ENCODE data around the gene ASGR2. TPM values are rescaled to one million over a fixed set of nuclear protein-coding genes. Genes with fewer than 3 reads are reported as not detected.

The ASGR2 gene
- total RNA-seq, 1 donor from 2014 or later: not detected

- H3K27me3 ChIP-seq (ENCODE audit: control insufficient read depth, insufficient read depth, low read length): peaks cover 2% of the 10 kb centered on the region
- TF ChIP-seq CTCF (IDR thresholded peaks at IDR 0.05; ENCODE audit: insufficient read depth, low read length, poor library complexity, severe bottlenecking): no peak
- no peak for DNase-seq (ENCODE audit: low read depth)
- no peaks in the 10 kb centered on the region for H3K36me3 ChIP-seq (ENCODE audit: control insufficient read depth, insufficient read depth, low read length)
- no peak overlapping the region for H3K4me3 ChIP-seq (ENCODE audit: low read depth, low read length)
Observed at GRCh38 chr17:7084088-7084487, 30.5 kb downstream of the ASGR2 start.

DNA sequence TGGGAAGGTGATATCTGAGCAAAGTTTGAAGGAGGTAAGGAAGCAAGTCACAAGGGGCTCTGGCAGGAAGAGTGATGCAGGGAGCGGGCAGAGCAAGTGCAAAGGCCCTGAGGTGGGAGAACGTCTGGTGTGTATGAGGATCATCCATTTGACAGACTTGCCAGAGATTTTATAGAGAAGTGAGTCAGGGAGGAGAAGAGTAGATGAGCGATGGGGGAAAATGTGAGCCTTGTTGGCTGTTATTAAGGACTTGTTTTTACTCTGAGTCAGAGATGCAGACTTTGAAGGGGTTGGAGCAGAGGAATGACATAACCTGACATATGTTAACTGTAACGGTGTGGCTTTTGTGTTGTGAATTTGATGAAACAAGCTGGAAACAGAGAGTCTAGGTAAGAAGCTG is 31.0 kb downstream of the ASGR2 start:
- Histone ChIP-seq H3K36me3 (ENCODE audit: control insufficient read depth, insufficient read depth, low read length) (no peaks in the 10 kb centered on the region), H3K4me3 (ENCODE audit: low read depth, low read length) (no peak overlapping the region), H3K27me3 (ENCODE audit: control insufficient read depth, insufficient read depth, low read length) (peaks cover 2% of the 10 kb centered on the region)
- DNase-seq (ENCODE audit: low read depth): no peak
- no peak for TF ChIP-seq CTCF (IDR thresholded peaks at IDR 0.05; ENCODE audit: insufficient read depth, low read length, poor library complexity, severe bottlenecking)

DNA sequence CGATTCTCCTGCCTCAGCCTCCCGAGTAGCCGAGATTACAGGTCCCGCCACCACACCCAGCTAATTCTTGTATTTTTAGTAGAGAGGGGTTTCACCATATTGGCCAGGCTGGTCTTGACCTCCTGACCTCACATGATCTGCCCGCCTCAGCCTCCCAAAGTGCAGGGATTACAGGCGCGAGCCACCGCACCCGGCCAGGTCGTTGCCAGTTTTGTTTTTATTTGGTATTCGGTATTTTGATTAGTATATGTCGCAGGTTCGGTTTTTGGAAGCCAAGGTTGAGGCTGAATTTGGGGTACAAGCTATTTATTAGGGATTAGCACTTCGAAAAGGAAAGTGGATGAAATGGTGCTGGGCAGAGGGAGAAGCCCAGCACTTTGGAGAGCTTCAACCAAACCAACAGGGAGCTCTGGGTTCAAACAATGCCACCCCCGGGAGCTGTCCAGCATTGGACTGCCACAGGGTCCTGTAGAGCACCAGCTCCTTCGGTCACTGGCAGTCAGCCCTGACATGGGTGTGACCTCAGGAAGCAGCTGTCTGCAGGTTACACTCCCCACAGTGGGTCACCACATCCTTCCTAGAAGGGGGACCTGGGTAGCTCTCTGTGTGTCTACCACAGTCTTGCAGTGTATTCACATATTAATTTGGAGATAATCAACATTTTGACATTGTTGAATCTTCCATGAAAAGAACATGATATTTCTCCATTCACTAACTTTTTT is 33.1 kb downstream of the ASGR2 start:
- H3K4me3 ChIP-seq (ENCODE audit: low read depth, low read length): no peak overlapping the region
- TF ChIP-seq CTCF (IDR thresholded peaks at IDR 0.05; ENCODE audit: insufficient read depth, low read length, poor library complexity, severe bottlenecking): no peak
- H3K36me3 ChIP-seq (ENCODE audit: control insufficient read depth, insufficient read depth, low read length): no peaks in the 10 kb centered on the region
- peaks cover 2% of the 10 kb centered on the region for H3K27me3 ChIP-seq (ENCODE audit: control insufficient read depth, insufficient read depth, low read length)
- DNase-seq (ENCODE audit: low read depth): no peak

DNA sequence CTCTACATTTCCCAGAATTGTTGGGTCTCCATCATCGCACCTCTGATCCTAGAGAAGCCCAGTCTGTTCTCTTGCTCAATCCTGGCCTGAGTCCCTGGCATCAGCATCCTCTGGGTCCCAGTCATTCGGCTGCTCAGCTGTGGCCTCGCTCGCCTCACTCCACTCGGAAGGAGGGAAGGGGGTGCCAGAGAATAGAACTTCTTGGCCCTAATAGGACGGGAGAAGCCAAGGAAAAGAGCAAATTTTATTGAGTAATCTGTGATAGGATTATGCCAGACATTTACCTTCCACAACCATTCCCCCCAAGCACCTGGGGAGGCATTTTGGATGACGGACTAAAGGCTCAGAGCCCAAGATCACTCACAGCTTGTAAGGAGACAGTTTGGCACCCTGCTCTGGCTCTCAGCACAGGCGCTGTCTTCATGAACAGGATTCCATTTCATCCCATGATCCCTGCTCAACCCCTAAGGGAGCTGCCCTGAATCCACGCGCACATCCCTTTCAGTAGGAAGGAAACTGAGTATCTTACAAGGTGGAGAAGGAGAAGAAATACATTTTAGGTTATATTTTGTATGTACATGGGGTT is 34.1 kb downstream of the ASGR2 start:
- DNase-seq (ENCODE audit: low read depth): no peak
- Histone ChIP-seq H3K27me3 (ENCODE audit: control insufficient read depth, insufficient read depth, low read length) (peaks cover 2% of the 10 kb centered on the region), H3K36me3 (ENCODE audit: control insufficient read depth, insufficient read depth, low read length) (no peaks in the 10 kb centered on the region), H3K4me3 (ENCODE audit: low read depth, low read length) (no peak overlapping the region)
- no peak for TF ChIP-seq CTCF (IDR thresholded peaks at IDR 0.05; ENCODE audit: insufficient read depth, low read length, poor library complexity, severe bottlenecking)

GRCh38 chr17:7079581-7080455 is 34.8 kb downstream of the ASGR2 start, which contains the start of gene CLEC10A:
Gene CLEC10A, minus strand, starts transcription at chr17:7080251. Its CDS starts 1,439 bp downstream, at chr17:7078812.
- Histone ChIP-seq H3K36me3 (ENCODE audit: control insufficient read depth, insufficient read depth, low read length) (no peaks in the 10 kb centered on the region), H3K4me3 (ENCODE audit: low read depth, low read length) (no peak within 1 kb of the TSS), H3K27me3 (ENCODE audit: control insufficient read depth, insufficient read depth, low read length) (peaks cover 2% of the 10 kb centered on the region)
- DNase-seq (ENCODE audit: low read depth): no peak
- TF ChIP-seq CTCF (IDR thresholded peaks at IDR 0.05; ENCODE audit: insufficient read depth, low read length, poor library complexity, severe bottlenecking): no peak

All from kidney epithelial cell (primary cell).